D721Med (cell line): Measurements from ENCODE around the gene GLRX5.

Source experiments
- DNase-seq: peaks from one replicate; pipeline ENCODE4 v3.0.0; 2011; ENCODE audit warnings: low spot score; ENCODE audit not compliant: insufficient read length
- FAIRE-seq: peaks from 2 replicates; lab custom pipeline; 2011; peaks lifted over from hg19 to GRCh38; lab: Jason Lieb, UNC
- CTCF ChIP-seq: IDR thresholded peaks from 2 replicates; pipeline ENCODE4 v1.5.1; 2012; ENCODE audit warnings: mild to moderate bottlenecking, control low read depth; ENCODE audit not compliant: insufficient read depth; ENCODE audit errors: missing control alignments

The GLRX5 gene

GRCh38 chr14:95524706-95525512, 9.9 kb upstream of the GLRX5 start:
- no peak for DNase-seq
- TF ChIP-seq CTCF: no peak
- FAIRE-seq: no peak

- FAIRE-seq: no peak
- DNase-seq: no peak
- TF ChIP-seq CTCF: no peak
These were observed 8.9 kb upstream of the GLRX5 start for GRCh38 chr14:95525999-95526398.

- FAIRE-seq (no peak), DNase-seq (no peak)
- no peak for TF ChIP-seq CTCF
These were observed 8.1 kb upstream of the GLRX5 start for GRCh38 chr14:95526483-95527386.

GRCh38 chr14:95527387-95528002, 7.4 kb upstream of the GLRX5 start:
- FAIRE-seq: no peak
- DNase-seq: no peak
- peak; percentile 57 for TF ChIP-seq CTCF

GRCh38 chr14:95529216-95529615, 5.6 kb upstream of the GLRX5 start:
- DNase-seq (no peak), FAIRE-seq (no peak)
- no peak for TF ChIP-seq CTCF

GRCh38 chr14:95530473-95531276, 4.2 kb upstream of the GLRX5 start:
- FAIRE-seq (no peak), DNase-seq (no peak)
- no peak for TF ChIP-seq CTCF
